HuH-7.5 (cell line): Measurements from ENCODE around the gene JAKMIP1.
"Not testable (repeated sequence)": the region's sequence is repeated elsewhere in the genome, so short reads cannot be mapped to it uniquely, and the experiment has no call there.

Source experiments
- DNase-seq: peaks from one replicate; pipeline ENCODE4 v3.0.0; 2011; ENCODE audit warnings: low spot score

JAKMIP1 gene

DNA sequence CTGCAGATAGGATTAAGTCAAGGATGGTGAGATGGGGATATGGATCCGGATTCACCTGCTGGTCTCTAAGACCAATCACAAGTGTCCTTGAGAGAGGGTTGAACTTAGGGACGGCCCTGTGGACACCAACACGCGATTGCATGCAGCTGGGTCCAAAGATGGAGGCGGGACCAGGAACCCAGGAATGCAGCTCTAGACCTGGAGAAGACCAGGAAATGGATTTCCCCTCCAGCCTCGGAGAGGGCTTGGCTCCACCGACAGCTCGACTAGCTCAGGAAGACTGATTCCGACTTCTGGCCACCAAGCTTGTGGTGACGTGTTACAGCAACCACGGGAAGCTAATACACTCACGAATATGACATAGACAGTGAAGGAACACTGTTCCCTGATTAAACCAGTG is 186.8 kb downstream of the JAKMIP1 start:
- DNase-seq = no peak

DNA sequence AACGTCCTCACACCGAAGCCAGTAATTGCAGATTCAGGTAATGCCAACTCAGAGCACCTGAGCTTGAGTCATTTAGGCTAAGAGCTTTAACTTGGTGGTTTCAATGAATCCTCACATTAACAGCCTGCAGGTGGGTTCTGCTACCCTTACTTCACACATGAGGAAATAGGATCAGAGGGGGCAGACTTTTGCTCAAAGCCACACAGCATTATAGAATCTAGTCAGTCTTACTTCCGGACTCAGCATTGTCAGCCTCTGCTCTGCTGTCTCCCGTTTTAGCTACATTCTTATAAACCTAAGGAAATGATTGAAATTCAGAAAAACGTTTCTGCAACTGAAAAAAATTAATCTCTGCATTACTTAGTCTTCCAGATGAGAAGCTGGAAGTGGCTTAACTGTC is 188.1 kb downstream of the JAKMIP1 start:
- DNase-seq = no peak

DNA sequence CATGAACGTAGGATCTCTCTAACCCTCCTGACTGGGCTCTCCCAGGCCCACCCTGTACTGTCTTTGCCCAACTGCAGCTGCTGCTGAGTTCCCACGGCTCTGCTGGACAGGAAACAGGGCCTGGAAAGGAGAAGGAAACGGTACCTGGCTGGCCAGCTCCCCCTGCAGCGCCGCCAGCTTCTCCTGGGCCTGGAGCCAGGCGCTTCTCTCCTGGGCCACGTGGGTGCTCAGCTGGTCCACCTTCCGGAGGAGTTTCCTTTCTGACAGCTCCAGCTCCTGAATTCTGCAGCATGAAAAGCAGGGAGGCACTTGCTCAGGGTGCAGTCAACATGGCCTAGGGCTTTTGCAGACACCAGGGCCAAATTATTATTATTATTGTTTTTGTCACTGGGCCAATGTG is 188.7 kb downstream of the JAKMIP1 start:
- DNase-seq = no peak

DNA sequence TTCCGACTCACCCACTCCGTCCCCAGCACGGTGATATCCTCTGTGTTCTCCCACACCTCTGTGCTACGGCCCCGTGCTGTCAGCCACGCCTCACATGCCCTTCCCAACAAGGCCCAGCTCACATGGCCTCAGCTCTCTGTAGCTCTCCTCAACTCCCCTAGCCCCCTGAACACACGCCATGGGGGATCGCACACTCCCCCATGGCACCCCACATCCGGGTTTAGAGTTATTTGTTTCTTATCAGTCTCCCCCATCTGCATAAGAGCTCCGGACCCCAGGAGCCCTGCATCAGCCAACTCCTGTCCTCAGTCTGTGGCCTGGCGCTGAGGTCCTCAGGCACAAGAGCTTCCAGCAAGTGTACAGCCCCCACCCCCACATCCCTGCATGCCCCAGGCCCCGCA is 189.1 kb downstream of the JAKMIP1 start:
- no peak for DNase-seq

DNA sequence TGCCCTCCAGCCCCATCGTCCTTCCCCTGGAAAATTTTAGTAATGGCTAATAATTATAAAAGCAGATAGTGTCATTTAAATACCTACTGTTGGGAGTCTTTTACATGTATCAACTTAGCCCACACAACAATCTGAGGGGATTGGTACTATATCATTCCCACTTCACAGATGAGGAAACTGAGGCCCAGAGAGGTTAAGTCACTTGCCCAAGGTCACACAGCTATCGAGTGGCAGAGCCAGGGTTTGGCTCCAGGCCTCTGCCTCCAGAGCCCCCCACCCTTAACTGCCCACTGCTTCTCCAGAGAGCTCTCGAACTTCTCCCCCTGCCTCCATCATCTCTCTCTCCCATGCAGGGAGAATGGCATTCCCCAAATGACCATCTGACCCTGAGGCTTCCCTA is 189.6 kb downstream of the JAKMIP1 start:
- DNase-seq = no peak

DNA sequence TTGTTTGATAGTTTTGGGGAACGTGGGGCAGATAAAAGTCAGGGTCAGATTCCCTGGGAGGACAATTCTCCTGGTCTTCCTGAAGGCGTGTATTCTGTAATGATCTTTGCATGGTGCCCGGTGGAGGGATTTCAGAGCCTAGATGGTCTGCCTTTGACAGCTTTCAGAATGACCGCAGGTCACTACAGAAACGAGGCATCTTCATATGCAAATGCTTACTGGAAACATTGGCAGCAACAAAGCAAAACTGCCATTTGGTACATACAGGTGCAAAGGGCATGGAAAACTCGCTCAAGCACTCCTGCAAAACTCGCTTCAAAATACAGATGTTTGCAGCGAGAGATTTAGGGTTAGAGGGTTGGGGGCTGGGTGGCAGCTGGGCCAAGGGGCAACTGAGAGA is 190.9 kb downstream of the JAKMIP1 start:
- no peak for DNase-seq

DNA sequence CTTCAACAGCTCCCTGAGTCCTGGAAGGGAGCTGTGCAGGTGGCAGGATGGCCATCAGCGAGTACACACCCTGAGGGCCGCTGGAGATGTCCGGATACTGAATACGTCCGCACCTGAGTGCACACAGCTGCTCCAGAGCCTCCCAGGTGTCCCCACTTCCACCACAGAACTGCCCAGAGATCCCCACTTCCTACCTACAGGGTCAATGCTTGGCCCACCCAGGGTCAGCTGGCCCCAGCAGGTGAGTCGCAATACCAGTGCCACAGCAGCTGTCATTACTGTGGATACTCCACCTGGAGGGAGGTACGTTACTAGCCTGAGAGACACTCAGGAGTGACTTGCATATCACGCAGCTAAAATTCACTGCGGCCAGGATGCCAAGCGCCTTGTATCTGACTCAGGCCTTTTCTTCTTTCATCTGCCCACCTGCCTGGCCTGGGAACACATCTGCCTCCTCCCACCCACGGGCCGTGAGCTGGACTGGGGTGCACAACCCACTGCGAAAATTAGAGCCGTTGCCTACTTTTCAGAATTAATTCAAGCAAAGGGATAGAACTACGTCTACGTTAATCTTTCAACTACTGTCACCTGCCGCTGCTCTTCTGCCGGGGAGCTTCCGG is 191.5 kb downstream of the JAKMIP1 start:
- no peak for DNase-seq

DNA sequence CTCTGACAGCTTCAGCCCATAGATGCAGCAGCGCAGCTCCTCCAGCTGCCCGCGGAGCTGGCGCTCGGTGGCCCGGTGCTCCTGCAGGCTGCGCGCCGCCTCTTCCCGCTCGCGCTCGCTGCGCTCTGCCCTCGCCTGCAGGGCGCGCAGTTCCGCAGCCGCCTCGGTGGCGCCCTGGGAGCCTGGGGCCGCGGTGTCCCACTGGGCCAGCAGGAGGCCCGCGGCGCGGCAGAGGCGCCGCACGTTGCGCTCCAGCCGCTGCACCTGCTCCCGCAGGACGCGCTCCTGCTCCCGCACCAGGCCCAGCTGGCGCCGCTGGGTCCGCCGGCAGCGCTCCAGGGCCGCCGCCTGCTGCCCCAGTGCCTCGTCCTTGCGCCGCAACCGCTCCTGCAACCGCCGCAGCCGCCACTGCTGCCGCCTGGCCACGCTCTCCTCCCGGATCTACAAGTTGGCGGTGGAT is 192.2 kb downstream of the JAKMIP1 start:
- no peak for DNase-seq

DNA sequence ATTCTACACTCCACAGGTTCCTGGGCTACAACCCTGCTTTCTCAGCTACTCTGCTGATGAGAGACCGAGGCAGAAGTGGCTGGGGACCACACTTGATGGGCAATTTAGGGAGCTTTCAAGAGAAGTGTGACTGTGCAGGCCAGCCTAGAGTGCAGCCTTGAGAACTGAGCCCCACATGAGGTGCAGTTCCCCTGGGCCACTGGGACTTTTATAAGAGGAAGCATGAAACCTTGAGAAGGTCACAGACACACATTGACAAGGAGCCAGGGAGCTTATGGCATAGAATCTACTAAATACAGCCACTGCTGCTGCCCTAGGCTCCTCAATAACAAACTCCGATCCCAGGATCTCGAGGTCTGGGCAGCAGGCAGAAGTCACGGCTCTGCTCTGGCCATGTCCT is 195.2 kb downstream of the JAKMIP1 start:
- no peak for DNase-seq

DNA sequence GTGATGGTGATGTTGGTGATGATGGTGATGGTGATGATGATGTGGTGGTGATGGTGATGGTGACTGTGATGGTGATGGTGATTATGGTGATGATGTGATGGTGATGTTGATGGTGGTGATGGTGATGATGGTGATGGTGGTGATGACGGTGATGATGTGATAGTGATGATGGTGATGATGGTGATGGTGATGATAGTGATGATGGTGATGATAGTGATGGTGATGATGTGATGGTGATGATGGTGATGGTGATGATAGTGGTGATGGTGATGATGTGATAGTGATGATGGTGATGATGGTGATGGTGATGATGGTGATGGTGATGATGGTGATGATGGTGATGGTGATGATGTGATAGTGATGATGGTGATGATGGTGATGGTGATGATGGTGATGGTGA is 196.9 kb downstream of the JAKMIP1 start:
- not testable (repeated sequence) for DNase-seq

DNA sequence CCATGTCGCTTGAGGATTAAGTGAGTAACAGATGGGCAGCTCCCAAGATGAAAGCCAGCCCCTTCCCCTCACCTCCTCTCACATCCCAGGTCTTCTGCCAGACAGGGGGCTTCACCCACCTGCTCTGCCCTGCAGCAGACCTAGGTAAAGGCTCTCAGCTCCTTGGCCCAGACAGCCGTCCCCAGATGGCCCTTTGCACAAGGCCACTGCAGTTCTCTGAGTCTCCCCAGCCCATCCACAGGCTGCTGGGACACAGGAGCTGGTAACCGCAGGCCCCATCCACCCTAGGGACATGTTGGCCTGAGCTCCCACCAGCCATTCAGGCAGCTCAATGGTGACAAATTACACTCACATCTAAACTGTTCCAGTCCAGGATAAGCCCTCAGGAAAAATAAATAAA is 197.4 kb downstream of the JAKMIP1 start:
- no peak for DNase-seq

DNA sequence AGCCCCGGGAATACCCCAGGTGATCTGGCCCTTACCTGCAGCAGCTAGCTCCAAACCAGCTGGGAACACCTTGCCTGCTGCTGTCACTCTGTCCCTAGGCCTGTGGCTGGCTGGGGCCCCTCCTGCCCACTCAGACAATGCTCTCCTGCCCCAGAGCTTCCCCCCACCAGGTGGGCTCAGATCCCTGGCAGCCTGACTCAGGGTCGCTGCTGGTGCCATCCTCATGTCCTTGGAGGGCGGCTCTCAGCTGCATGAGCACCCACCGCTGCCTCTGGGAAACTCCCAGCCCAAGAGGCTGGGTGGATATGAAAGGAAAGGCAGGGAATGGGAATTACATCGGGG is 197.9 kb downstream of the JAKMIP1 start:
- no peak for DNase-seq

DNA sequence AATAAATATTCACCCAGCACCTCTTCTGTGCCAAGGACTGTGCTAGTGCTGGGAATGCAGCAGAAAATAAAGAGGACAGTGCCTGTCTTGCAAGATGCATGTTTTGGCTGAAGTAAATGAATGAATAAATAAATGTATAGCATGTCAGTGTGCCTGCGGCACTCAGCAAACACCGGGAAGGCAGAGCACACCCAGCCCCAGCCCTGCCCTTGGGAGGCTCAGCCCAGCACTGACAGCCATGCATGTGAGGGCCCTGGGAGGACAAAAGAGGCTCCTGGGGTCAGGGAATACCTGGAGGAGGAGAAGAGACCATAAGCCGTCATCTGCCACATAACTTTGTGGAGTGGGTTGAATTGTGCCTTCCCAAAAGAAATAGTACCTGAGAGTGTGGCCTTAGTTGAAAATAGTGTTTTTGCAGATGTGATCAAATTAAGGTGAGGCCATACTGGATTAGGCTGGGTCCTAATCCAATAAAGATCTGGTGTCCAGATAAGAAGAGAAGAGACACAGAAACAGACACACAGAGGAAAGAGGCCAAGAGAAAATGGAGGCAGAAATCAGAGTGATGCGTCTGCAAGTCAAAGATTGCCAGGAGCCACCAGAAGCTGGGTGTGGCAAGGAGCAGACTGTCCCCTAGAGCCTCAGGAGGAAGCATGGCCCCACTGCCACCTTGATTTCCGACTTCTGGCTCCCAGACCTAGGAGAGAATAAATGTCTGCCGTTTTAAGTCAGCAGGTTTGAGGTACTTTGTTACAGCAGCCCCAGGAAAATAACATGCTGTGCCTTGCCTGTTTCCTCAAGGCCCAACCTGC is 198.5 kb downstream of the JAKMIP1 start:
- no peak for DNase-seq

DNA sequence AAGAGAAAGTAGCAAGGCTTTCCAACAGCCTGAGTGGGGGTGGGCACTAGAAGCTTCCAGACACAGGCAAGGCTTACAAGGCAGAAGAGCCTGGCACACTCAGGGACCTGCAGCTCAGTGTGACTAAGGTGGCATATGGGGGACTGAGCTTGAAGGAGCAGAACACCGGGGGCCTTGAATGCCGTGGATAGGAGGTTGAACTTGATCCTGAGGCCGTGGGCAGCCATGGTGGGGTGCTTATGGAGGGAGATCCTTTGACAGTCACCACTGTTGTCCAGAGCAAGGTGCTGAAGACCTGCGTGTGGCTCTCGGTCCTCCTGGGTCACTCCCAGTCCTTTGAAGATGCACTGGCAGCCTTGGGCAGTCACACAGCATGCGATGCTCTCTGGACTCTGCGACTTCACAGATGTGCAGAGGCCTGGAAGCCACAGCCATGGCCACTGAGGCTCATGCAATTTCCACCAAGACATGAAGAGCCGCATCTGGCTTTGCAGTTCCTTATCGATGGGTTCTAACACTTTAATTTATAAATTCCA is 200.5 kb downstream of the JAKMIP1 start:
- DNase-seq = no peak

DNA sequence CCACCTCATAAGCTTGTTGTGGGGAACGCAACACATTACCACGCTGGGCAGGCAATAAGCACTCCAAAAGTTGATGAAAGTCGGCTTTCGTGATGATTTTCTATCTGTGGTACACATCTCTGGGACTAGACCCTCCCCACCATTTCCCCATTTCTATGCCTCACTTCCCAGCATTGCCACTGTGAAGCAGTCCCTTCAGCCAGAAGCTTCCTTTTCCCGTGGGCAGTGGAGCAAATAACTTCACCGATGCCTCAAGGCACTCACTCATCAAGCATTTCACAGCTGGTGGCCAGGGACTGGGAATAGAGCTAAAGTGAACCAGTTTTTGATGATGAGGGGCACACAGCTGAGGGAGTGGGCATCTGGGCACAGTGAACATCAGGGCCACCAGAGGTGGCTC is 201.0 kb downstream of the JAKMIP1 start:
- DNase-seq = no peak

DNA sequence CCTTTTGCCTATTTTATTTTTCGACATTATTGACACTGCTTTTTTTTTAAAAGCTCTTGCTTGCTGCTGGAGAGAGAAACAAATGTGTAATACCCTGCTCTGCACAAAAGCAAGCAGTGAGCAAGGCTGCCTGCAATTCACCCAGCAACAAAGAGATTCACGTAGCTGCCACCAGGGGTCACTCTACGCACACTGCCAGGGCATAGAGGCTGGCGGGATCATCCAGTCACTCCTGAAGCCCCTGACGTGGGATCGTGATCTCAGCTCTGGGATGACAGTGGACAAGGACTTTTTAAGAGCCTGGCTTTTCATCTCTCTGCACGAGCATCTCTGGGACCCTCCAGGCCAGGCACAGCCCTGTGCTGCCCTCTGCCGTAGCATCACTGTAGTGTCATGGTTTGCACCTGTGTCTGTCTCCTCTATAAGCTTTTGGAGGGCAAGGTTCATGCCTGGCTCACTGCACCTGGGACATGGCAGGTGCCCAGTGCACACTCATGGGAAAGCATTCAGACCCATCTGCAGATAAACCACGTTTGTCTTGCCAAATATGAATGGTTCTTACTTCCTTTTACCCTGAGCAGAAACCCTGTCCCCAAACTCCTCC is 201.9 kb downstream of the JAKMIP1 start:
- DNase-seq = peak; percentile 82

DNA sequence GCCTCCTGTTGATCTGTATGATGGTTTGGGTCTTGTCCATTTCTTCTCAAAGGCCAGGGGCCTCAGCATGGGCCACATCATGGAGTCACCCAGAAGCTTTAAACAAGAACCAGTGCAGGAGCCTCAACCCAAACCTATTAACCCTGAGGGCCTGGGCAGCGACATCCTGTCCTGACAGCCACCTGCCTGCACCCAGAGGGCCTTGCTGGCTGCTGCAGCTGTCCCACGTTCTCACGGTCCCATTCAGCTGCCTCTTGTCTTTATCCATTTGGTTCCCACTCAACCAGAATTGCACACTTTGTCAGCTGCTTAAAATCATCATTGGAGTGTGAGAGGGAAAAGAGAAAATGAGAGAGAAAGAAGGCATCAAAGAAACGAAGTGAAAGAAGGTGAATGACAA is 203.7 kb downstream of the JAKMIP1 start:
- DNase-seq = no peak

DNA sequence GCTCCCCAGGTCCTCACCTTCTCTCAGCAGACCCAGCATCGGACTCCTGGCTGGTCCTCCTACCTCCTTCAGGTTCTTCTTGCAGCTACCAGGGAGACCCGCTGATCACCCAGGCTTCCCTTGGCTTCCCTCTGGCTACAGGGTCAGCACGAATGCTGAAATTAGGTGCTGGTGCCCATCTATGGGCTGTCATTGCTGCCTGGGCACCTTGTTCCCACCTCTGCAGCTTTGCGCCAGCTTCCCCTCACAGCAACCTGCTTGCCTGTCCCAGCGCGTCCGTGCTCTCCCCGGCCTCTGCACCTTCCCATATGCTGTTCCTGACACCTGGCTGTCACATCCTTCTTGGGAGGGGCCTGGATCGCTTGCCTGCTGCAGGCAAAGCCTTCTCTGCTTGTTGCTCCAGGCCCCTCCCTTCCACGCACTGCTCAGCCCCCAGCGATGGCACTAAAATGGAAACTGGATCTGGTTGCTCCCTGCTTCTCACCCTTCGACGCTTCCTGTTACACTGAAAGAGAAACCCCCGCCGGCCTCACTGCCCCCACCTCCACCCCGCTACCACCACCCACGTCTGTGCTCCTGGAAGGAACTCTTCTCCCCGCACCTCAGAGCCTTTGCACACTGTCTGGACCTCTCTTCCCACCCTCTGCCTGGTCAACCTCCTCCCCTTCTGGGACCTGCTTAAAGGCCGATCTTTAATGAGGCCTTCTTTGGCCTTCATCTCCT is 204.3 kb downstream of the JAKMIP1 start:
- no peak for DNase-seq

DNA sequence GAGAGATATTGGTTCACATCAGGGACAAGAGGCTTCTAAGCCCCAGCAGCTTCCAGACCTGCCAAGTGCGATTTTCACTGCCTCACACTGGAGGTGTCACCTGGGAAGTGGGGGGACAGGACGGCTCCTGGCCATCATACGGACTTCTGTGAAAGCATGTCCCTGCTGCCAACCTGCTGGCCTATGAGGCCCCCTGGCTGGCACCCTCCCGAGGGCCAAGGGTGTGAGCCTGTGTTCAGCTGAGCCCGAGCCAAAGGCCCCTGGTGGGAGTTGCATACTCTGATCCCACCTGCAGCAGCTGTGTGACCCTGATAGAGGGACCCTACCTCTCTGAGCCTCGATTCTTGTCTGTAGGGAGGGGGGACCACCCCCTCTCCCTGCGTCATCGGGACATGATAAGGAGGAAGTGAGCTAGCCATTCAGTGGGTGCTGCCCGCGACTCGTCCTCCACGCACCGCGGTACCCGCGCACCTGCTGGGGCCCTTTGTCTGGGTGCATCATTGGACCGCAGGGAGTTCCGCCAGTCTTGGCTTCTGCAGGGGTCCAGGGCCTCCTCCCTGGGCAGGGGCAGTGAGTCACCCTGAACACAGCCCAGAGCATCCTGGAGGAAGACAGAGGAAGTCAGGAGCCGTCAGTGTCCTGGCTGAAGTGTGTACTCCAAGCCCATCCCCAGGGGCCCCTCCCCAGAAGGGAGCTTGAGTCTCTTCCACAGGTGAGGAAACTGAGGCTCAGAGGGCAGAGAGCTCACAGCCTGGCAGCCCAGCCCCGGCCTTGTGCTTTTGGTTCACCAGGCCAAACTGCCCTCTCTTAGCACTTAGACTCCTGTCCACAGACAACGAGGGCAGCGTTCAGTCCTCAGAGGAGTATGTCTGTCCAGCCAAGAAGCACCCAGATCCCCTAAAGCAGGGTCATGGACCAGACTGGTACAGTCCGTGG is 206.2 kb downstream of the JAKMIP1 start:
- DNase-seq = no peak

DNA sequence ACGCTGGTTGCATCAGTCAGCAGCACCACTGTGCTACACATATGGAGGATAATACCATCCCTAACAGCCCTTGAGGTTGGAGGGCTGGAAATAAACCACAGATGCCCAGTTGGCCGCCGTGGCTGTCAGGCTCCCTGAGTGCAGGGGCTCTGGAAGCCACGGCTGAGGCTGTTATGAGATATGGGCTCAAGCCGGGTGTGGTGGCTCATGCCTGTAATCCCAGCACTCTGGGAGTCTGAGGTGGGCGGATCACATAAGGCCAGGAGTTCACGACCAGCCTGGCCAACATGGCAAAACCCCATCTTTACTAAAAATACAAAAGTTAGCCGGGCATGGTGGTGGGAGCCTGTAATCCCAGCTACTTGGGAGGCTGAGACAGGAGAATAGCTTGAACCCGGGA is 207.0 kb downstream of the JAKMIP1 start:
- DNase-seq = not testable (repeated sequence)

DNA sequence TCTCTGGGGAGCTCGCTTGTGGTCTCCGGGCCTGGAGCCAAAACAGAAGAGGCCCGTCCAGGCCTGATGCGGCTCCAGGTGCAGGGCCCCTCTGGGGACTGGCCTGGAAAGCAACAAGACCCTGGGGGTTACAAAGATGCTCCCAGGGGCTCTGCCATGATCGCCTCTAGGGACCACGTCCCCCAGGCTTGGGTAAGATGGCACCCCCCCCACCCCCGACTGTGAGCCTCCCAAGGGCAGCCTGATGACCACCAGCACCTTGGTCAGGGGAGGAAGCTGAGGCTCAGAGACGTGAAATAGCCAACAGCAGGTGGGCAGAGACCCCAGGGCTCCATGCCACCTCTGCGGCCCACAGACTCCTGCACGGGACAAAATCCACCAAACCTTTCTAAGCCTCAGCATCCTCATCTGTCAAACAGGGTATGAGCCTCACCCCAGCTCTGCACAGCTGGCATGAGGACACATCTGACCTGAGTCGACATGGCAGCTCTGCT is 207.5 kb downstream of the JAKMIP1 start:
- DNase-seq = no peak
